ENCODE measurements around the gene FASN. TPM values are rescaled to one million over a fixed set of nuclear protein-coding genes. Genes with fewer than 3 reads are reported as not detected.

Gene FASN
- total and polyA plus RNA-seq, 2 of the 13 experiments (the other 11 are each of a cell fraction or from before 2014, with no cell fraction given), result 51.7 to 101 TPM

DNA sequence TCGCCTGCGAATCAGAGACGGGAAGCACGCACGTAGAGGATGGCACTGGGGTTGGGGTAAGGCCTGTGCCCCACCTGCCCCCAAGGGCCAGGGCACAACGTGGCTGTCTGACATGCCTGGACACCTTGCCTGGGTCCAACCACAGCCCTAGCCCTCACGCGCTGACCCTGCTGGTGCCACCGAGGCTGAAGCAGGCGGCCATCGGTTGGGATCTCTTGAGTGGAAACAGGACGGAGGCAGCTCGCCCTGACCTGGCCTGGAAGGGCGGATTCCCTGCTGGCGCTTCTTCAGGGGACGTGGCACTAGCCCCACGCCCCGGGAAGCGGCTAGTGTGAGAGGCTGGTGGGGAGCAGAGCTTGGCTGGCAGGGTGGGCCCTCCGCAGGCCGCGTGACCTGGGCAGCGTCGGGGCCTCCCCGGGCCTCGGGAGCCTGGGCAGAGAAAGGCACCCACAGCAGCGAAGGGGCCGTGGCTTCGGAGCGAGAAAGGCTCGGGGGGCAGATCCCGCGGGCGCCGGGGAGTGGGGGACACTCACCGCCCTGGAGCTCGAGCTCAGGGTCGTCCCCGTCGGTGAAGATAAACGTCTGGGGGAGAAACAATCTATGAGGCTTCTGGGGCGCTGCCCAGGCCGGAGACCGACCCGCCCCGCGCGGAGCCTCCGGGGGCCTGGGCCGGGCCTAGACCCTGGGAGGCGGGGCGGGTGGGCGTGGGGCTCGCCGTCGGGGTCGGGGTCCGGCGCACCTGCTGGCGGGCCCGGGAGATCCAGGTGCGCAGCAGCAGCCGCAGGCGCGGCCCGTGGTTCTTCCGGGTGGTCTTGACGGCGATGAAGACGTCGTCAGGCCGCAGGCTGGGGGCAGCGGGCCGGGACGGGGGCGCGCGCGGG is 47.0 kb downstream of the FASN start (continued):
- TF ChIP-seq, protein P1, sequence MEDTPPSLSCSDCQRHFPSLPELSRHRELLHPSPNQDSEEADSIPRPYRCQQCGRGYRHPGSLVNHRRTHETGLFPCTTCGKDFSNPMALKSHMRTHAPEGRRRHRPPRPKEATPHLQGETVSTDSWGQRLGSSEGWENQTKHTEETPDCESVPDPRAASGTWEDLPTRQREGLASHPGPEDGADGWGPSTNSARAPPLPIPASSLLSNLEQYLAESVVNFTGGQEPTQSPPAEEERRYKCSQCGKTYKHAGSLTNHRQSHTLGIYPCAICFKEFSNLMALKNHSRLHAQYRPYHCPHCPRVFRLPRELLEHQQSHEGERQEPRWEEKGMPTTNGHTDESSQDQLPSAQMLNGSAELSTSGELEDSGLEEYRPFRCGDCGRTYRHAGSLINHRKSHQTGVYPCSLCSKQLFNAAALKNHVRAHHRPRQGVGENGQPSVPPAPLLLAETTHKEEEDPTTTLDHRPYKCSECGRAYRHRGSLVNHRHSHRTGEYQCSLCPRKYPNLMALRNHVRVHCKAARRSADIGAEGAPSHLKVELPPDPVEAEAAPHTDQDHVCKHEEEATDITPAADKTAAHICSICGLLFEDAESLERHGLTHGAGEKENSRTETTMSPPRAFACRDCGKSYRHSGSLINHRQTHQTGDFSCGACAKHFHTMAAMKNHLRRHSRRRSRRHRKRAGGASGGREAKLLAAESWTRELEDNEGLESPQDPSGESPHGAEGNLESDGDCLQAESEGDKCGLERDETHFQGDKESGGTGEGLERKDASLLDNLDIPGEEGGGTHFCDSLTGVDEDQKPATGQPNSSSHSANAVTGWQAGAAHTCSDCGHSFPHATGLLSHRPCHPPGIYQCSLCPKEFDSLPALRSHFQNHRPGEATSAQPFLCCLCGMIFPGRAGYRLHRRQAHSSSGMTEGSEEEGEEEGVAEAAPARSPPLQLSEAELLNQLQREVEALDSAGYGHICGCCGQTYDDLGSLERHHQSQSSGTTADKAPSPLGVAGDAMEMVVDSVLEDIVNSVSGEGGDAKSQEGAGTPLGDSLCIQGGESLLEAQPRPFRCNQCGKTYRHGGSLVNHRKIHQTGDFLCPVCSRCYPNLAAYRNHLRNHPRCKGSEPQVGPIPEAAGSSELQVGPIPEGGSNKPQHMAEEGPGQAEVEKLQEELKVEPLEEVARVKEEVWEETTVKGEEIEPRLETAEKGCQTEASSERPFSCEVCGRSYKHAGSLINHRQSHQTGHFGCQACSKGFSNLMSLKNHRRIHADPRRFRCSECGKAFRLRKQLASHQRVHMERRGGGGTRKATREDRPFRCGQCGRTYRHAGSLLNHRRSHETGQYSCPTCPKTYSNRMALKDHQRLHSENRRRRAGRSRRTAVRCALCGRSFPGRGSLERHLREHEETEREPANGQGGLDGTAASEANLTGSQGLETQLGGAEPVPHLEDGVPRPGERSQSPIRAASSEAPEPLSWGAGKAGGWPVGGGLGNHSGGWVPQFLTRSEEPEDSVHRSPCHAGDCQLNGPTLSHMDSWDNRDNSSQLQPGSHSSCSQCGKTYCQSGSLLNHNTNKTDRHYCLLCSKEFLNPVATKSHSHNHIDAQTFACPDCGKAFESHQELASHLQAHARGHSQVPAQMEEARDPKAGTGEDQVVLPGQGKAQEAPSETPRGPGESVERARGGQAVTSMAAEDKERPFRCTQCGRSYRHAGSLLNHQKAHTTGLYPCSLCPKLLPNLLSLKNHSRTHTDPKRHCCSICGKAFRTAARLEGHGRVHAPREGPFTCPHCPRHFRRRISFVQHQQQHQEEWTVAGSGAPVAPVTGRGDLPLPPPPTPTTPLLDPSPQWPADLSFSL (CRISPR knock-in tag; IDR thresholded peaks at IDR 0.05), result no peak
- peak; percentile 33; the same call in 1 of the 2 replicates for TF ChIP-seq BRD4 (CRISPR knock-in tag; IDR thresholded peaks at IDR 0.05)
- no peak for TF ChIP-seq CENPX (CRISPR knock-in tag; IDR thresholded peaks at IDR 0.05)
- TF ChIP-seq MED1 (CRISPR knock-in tag; IDR thresholded peaks at IDR 0.05), result no peak
- no peak for TF ChIP-seq ZMYM3 (CRISPR knock-in tag; IDR thresholded peaks at IDR 0.05)
- peak; percentile 26; the same call in 1 of the 2 replicates for TF ChIP-seq SAP130 (CRISPR knock-in tag; IDR thresholded peaks at IDR 0.05; ENCODE audit: low read depth)
- peak; percentile 72; the same call in 1 of the 2 replicates for TF ChIP-seq ZSCAN31 (CRISPR knock-in tag; IDR thresholded peaks at IDR 0.05; ENCODE audit: low read depth)
- TF ChIP-seq, protein P2, sequence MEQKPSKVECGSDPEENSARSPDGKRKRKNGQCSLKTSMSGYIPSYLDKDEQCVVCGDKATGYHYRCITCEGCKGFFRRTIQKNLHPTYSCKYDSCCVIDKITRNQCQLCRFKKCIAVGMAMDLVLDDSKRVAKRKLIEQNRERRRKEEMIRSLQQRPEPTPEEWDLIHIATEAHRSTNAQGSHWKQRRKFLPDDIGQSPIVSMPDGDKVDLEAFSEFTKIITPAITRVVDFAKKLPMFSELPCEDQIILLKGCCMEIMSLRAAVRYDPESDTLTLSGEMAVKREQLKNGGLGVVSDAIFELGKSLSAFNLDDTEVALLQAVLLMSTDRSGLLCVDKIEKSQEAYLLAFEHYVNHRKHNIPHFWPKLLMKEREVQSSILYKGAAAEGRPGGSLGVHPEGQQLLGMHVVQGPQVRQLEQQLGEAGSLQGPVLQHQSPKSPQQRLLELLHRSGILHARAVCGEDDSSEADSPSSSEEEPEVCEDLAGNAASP (CRISPR knock-in tag; IDR thresholded peaks at IDR 0.05; ENCODE audit: borderline replicate concordance), result no peak
- no peak for TF ChIP-seq PITX1 (CRISPR knock-in tag; IDR thresholded peaks at IDR 0.05)
- 0 out of 2 replicates have a peak, but pooled peaks have one; percentile 38 for TF ChIP-seq HIVEP1 (CRISPR knock-in tag; IDR thresholded peaks at IDR 0.05)
- peak; percentile 72 for TF ChIP-seq ZNF883 (CRISPR knock-in tag; IDR thresholded peaks at IDR 0.05; ENCODE audit: not compliant biosample characterization)
- peak; percentile 87 for TF ChIP-seq ZNF777 (CRISPR knock-in tag; IDR thresholded peaks at IDR 0.05)
- TF ChIP-seq ZNF768 (CRISPR knock-in tag; IDR thresholded peaks at IDR 0.05), result no peak
- TF ChIP-seq, protein P3, sequence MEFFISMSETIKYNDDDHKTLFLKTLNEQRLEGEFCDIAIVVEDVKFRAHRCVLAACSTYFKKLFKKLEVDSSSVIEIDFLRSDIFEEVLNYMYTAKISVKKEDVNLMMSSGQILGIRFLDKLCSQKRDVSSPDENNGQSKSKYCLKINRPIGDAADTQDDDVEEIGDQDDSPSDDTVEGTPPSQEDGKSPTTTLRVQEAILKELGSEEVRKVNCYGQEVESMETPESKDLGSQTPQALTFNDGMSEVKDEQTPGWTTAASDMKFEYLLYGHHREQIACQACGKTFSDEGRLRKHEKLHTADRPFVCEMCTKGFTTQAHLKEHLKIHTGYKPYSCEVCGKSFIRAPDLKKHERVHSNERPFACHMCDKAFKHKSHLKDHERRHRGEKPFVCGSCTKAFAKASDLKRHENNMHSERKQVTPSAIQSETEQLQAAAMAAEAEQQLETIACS (CRISPR knock-in tag; IDR thresholded peaks at IDR 0.05), result 0 out of 2 replicates have a peak, but pooled peaks have one; percentile 42
- TF ChIP-seq, protein P4, sequence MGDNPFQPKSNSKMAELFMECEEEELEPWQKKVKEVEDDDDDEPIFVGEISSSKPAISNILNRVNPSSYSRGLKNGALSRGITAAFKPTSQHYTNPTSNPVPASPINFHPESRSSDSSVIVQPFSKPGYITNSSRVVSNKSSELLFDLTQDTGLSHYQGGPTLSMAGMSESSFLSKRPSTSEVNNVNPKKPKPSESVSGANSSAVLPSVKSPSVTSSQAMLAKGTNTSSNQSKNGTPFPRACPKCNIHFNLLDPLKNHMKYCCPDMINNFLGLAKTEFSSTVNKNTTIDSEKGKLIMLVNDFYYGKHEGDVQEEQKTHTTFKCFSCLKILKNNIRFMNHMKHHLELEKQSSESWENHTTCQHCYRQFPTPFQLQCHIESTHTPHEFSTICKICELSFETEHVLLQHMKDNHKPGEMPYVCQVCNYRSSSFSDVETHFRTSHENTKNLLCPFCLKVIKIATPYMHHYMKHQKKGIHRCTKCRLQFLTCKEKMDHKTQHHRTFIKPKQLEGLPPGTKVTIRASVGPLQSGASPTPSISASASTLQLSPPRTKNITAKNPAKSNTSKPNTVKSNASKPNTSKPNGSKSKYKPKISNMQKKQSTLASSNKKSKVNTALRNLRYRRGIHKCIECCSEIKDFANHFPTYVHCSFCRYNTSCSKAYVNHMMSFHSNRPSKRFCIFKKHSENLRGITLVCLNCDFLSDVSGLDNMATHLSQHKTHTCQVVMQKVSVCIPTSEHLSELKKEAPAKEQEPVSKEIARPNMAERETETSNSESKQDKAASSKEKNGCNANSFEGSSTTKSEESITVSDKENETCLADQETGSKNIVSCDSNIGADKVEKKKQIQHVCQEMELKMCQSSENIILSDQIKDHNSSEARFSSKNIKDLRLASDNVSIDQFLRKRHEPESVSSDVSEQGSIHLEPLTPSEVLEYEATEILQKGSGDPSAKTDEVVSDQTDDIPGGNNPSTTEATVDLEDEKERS (CRISPR knock-in tag; IDR thresholded peaks at IDR 0.05), result 0 out of 2 replicates have a peak, but pooled peaks have one; percentile 76
- peak; percentile 69 for TF ChIP-seq ZFY (CRISPR knock-in tag; IDR thresholded peaks at IDR 0.05)
- TF ChIP-seq TBX3 (IDR thresholded peaks at IDR 0.05; ENCODE audit: borderline replicate concordance), result no peak

Measured in HepG2 (cell line).